Fibroblast of skin of back (primary cell): Measurements from ENCODE around the gene ANO4.
"Not testable (repeated sequence)": the region's sequence is repeated elsewhere in the genome, so short reads cannot be mapped to it uniquely, and the experiment has no call there.

Source experiments
- DNase-seq: peaks from one replicate; pipeline ENCODE4 v3.0.0-alpha.2; 2013

ANO4 gene

DNA sequence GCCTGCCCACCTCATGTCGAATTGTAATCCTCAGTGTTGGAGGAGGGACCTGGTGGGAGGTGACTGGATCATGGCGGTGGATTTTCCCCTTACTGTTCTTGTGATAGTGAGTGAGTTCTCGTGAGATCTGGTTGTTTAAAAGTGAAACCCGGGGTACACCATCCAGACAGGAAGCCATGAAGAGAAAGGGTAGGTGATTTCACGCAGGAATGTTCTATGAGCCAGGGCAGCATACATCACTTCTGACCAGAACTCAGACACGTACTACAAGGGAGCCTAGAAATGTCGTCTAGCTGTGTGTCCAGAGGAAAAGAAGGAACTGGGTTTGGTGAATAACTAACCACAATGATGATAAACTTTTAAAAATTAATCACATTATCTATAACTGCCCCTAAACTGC is 80.6 kb downstream of the ANO4 start:
- DNase-seq = no peak

DNA sequence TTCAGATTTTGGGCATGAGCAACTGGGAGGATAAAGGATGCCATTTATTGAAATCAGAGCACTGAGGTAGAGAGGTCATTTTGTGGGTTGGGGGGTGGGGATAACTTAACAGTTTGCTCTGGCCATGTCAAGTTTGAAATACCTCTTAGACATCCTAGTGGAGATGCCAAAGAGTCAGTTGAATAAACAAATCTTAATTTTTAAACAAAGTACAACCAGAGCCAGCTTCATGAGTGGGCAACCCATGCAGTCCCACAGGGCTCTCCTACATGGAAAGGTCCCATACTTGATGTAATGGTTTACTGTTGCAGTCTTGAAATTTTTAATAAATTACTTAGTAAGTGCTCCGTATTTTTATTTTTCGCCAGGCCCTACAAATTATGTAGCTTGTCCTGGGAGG is 81.2 kb downstream of the ANO4 start:
- no peak for DNase-seq

DNA sequence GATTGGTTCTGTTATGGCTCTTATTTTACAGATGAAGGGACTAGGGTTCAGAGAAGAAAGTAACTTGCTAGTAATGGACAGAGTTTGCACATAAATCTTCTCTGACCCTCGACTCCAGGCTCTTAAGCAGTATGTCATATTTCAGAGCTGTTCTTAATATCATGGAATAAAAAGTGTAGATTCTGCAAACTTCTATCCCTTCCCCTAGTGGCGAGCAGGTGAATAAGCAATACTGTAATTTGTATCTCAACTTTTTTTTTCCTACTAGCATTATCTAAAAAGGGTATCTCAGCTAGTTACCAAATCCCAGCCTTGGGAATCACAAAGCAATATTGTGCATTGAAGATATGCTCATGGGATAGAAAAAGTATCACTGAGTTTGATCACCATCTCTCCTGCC is 83.2 kb downstream of the ANO4 start:
- DNase-seq = no peak

DNA sequence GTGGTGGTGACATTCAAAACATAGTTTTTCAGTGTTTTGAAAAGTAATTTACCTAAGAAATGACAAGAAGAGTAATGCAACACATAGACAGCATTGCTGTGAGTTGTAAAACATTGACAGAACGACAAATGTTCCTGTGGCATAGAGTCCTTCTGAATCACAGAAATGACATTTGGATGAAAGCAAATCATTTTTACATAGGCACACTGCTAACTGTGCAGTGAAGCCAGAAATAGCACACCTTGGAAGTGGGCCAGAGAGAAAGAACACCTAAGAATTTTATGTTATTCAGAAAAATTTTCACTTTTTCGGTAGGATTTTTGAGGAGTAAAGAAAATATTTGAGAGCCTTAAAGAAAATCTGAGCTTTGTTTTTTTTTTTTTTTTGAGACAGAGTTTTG is 100.6 kb downstream of the ANO4 start:
- DNase-seq = no peak

DNA sequence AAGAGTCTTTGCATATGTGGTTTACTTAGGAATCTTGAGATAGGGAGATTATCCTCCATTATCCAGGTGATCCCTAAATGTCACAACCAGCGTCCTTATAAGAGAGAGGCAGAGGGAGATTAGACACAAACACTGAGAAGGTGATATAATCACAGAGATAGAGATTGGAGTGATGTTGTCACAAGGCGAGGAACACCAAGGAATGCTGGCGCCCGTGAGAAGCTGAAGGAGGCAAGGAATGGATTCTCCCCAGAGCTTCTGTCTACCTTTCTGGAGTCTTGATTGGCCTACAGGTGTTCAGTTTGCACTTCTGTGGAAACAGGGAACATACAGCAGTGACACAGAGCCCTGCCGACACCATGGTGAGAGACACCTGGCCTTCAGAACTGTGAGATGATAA is 101.6 kb downstream of the ANO4 start:
- DNase-seq = no peak

DNA sequence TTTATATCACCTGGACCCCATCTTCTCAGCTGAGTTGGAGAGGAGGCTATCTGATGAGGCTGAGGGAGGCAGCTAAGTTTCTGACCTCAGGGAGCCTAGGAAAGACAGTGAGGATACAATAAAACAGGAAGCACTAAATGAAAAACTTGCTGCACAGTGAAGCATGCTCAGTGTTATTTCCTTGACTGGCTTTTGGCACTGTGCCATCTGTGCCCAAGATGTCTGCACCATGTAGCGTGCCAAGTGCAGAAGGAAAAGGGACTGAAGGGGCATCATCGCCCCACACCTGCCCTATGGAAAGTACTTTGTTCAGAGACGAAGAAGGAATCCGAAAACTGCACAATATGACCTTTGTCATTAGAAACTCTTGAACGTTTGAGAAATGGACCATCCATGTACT is 102.7 kb downstream of the ANO4 start:
- no peak for DNase-seq

DNA sequence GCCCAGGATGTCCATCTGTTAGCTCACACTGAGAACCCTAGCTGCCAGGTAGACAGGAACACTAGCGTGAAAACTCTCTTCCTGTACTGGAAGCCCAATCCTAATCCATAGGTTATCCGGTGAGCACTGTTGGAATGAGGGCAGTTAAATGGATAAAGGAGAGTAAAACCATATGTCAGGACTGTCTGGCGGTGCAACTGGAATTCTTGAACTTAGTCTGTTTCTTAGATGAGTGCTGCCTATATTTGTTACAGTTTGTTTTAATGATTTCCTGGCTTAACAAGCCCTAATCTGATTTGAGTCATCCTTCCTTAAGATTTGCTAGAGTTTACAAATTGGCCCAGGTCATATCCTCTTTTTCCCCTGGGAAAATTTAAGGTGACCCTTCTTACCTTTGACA is 104.7 kb downstream of the ANO4 start:
- no peak for DNase-seq

DNA sequence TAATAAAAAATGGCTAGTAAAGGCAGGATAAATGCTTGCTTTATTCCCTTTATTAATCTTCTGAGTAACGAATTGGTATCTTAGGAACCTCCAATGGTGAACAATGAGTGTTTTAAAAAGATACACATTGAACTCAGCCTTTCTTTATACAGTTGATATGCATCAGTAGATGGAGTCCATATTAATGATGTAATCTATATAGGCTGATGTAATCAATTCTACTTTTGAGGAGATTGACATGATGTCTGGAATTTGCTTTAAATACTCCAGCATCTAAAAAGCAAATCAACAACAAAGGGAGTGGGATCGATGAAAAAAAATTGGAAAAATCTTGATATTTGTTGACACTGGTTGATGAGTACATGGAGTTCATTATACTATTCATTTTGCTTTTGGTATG is 106.2 kb downstream of the ANO4 start:
- no peak for DNase-seq

DNA sequence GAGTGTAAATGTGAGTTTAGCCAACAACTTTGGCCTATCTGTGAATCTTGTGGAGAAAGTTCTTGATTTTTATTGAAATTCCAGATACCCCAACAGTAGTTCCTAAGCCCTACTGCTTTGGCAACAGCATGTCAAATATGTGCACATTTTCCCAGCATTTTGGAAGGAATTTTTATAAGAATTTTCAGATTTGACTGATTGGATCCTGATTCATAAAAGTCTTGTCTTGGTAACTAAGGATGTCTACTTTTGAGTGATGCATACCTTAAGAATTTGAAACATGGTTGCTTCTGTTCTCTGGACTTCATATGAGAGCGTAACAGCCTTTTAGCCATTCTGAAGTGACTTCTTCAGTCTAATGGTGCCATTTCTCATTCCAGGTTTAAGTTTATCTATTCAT is 106.7 kb downstream of the ANO4 start:
- DNase-seq = peak; percentile 15

DNA sequence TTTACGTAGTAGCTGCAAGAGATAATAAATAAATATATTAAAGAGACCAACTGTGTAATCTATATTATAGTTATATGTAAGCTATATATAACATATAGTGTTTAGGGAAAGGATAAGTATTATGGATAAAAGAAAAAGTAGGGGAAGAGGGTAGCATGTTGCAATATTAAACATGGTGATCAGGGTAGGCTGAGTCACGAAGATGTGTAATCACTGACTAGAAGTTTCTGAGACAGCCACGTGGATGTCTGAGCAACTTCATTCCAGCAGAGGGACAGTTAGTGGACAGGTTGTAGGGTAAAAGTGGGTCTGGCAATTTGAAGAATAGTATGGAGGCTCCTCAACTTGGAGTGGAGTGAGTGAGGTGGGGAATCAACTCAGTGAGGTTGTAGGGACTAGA is 109.7 kb downstream of the ANO4 start:
- DNase-seq = no peak

DNA sequence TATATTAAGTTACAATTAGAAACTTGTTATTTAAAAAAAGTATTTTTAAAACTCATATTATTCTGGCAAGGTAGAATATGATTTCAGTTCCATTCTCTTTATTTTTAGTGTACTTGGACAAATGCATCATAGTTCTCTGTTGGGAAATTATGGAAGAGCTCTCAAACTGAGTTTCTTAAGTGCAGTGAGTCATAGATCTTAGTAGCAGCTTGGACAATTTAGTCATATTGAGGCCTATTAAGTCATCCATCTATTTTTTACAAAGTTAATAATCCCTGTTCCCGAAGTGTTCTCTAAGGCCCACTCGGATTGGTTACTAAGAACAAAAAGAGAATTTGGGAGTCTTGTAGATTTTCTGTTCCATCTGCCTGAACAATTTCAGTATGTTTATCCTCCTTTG is 113.9 kb downstream of the ANO4 start:
- peak; percentile 26 for DNase-seq

DNA sequence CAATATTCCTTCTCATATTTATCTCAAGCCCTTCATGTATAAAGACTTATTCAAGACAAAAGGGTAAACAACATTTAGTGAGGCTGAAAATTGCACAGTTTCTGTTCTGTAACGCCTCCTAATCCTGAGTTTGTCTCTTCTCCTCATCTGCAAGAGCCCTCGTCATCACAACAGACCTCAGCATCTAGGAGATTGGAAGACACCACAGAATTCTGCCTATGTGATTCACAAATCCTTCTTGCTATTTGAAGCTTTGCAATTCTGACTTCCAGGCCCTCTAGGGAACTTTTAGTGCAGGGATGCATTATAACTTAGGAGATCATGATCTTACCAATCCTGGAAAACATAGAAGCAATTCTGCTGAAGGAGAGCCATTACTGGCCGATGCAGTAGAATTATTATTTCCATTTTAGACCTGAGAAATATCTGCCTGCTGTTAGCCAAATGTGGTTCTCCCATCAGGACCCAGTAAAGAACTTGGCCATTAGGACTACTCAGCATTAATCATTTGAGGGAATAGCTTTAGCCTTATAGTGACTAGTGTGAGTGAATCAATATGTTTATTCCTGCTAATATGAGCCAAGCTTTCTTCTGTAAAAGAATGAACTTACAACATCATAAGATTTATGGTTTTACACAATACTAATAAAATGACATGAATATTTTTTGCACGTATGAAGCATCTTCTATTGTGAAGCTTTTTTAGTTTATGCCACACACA is 119.5 kb downstream of the ANO4 start:
- DNase-seq = no peak

DNA sequence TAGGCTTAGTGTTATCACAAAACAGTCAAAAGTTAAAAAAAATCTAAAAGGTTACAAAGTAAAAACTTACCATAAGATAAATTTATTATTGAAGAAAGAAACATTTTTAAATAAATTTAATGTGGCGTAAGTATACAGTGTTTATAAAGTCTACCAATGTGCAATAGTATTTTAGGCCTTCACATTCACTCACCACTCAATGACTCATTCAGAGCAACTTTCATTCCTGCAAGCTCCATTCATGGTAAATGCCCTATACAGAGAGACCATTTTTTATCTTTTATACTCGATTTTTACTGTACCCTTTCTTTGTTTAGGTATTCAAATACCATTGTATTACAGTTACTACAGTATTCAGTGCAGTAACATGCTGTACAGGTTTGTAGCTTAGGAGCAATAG is 124.5 kb downstream of the ANO4 start:
- no peak for DNase-seq

DNA sequence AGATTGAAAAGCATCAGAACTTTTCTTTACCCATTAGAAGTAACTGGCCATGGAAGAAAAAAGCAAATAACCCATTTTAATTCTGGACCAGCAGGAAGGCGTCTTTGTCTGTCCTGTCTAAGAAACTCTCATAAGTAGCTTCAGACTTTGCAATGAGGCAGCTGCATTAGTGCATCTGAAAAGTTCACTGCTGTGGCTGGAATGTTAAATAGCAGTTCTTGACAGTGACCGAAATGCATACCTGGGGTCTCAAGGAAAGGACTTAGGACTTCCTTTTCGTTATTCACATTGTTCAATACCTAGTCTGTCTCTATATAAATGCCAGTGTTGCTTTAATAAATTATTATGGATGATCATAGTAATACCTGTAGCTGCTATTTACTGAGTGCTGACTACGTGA is 125.9 kb downstream of the ANO4 start:
- no peak for DNase-seq

DNA sequence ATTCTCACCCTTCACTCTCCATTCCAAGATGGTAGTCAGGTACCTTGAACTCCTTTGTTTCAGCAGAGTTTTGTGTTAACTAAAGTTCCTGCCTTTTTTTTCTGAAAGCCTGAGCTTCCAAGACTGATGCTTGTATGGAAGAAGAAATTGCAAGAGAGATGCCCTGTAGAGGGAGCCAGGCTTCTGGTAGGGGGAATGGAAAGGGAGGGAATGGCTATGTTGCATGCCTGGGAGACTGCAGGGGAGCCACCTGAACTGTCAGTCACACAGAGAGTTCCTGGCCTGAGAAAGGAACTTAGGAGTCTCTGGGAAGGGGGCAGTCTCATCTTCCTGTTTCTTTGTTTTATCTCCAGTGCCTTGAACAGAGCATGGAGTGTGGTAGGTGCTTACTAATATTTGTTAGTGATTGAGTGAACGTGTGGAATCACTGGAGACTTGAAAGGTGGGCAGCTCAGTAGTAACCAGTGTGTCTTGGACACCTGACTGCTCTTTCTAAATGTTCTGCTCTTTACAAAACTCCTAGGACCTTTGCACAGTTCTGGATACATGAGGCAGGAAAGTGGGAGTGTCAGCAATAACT is 132.2 kb downstream of the ANO4 start:
- no peak for DNase-seq

DNA sequence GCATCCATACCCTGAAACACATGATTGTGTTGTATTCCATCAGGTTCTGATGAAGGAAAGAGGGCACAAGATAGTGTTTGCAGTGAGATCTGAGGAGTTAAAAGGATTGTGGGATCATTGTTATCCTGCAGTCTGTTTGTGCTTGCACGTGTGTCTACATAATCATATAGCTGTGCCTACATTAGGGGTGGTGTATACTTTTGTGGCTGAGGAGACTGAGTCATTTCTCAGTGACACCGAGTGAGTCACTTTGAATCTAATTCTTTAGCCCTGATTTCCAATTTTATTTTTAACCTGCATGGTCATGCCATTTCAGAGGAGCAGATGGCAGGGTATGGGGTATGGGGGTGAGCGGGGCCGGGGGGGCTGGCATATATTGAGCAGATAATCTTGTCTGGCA is 133.2 kb downstream of the ANO4 start:
- peak; percentile 84 for DNase-seq

DNA sequence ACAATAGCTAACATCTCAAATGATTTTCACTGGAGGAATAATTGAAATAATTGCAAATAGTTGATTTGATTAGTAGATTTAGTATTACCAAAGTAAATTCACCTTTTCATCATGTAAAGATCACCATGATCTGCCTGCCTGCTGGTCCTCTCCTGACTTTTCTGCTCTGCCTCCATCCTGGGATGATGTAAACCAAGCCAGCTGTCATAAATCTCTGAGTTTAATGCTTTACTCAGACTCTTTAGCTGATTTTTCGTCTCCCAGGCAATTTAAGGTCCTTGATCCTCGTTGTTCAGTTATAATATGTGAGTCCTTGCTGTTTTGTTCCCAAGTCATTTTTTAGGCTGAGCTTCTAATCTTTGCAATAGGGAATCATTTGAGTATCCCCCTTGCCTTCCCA is 138.0 kb downstream of the ANO4 start:
- DNase-seq = no peak

DNA sequence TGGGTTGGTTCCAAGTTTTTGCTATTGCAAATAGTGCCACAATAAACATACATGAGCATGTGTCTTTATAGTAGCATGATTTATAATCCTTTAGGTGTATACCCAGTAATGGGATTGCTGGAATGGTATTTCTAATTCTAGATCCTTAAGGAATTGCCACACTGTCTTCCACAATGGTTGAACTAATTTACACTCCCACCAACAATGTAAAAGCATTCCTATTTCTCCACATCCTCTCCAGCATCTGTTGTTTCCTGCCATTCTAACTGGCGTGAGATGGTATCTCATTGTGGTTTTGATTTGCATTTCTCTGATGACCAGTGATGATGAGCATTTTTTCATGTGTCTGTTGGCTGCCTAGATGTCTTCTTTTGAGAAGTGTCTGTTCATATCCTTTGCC is 139.0 kb downstream of the ANO4 start:
- not testable (repeated sequence) for DNase-seq

DNA sequence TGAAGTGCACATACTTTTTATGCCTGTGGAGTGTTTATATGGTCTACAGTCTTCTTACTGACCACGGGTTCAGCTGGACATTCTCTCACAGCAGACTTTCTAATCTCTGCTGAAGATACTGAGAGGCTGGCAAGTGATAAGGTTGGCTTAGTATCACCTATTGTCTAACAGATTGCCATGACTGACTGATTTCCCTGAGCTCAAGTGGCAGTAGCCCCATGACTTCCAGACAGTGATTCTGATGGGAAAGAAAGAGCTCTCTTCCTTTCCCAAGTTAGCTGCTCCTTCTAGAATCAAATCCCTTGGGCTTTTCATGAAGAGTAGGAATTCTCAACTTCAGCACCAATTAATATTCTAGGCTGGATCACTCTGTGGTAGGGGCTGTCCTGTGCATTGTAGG is 141.4 kb downstream of the ANO4 start:
- DNase-seq = no peak

DNA sequence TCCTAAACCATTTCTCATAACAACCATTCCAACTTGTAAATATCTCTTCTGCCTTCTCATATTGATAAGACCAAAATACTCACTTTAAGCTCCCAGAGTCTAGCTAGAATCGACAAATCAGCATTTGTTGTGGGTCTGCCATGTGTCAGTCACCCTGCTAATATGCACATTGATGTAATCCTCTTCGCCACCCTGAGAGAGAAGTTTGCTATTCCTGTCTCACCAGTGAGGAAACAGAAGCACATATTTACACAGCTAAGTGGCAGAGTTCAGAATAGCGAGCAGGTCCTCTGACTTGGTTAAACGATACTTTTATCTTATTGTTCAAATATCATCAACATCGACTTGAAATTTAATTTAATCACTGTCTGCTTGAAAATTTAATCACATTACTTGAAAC is 142.1 kb downstream of the ANO4 start:
- DNase-seq = no peak

DNA sequence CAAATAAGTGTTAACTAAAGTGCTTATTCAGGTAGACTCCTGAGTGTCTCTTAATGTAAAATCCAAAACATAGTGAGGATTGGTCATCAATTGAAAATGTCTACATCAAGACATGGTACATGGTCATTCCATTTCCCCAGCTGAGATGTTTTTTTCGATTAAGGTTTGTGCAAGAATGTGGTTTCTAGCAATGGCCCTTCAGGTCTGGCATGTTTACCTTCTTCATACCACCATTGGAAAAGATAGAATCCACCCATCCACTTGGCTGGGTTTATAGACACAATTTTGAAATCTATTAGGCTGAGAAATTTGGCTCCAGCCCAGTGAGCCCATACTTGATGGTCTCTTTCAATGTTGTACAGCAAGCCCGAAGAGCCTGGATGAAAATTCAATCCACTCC is 145.9 kb downstream of the ANO4 start:
- DNase-seq = no peak

DNA sequence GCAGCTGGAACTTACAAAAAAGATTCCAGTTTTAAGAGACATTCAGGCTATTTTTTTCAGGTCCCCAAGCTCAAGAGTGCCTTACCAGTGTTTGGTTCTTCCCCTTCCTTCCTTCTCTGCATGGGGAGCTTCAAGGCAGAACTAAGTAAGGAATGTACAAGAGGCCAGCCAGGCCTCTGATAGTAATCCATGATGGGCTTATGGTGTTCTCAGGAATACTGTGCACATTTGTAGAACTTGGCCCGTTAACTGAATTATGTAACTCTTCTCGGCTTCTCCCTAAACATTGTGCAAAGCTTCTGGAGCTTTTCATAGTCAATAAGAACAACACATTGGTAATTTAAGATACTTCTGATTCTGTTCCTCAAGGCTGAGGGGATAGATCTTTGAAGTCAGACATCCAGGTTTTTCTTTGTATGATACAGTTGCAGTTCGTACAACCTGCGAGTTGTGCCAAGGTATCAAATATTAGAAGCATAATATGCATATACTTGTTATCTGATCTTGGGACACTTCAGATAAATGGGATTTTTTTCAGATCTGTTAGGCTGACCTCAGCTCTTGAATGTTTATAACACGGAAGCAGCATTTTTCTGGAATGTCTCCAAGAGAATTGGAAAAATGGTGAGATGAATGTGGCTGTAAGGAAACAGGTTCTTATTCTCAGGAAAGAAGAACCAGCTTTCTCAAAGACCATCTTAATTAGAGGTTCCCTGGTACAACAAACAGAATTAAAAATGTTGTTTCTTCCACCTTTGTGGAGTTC is 148.6 kb downstream of the ANO4 start:
- DNase-seq = no peak

DNA sequence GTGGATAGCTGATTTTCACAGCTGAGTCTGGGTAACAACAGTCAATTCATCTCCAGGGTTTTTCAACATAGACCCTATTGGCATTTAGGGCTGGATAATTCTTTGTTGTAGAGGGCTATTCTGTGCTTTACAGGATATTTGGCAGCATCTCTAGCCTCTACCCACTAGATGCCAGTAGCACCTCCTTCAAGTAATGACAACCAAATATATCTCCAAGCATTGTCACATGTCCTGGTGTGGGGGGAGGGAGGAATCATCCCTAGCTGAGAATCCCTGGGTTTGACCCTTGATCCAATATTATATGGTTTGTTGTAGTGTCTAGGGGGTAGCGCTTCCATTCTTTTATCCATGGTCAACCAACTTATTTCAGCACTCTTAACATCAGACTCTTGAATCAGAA is 157.2 kb downstream of the ANO4 start:
- no peak for DNase-seq

DNA sequence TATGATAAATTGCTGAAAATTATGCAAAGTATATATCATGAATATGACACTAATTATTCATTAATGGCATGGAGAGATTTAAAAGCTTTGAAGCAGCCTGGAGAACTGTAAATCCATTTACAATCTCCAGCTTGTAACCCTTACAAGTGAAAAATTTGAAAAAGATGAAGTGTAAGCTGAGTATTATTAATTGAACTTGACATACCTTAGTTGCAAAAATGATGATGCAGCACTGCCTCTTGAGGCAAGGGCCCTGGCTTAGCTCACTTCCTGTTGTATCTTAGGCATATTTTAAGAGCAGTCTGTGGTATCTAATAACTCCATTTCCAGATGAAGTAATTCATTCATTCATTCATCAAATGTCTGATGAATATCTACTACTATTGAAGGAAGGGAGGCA is 158.6 kb downstream of the ANO4 start:
- no peak for DNase-seq
